Ascending aorta (tissue), 2 donors: ENCODE measurements around the gene MITF. TPM values are rescaled to one million over a fixed set of nuclear protein-coding genes. Genes with fewer than 3 reads are reported as not detected.

Experiments used
- DNase-seq, 2 donors: peaks; one replicate each; pipeline ENCODE4 v3.0.0-alpha.2; 2019; ENCODE audit warnings: low spot score in 2 of 2
- H3K27ac ChIP-seq, 2 donors: fragments of 200-600 bp; sonication (generic); one replicate each; pipeline ENCODE4 v1.5.1; 2016 to 2017; ENCODE audit warnings: mild to moderate bottlenecking in 1 of 2
- H3K27me3 ChIP-seq: fragments of 200-600 bp; sonication (generic); one replicate; pipeline ENCODE4 v1.5.1; 2017
- H3K36me3 ChIP-seq, 2 donors: fragments of 200-600 bp; sonication (generic); one replicate each; pipeline ENCODE4 v1.5.1; 2016
- H3K4me1 ChIP-seq, 2 donors: fragments of 200-600 bp; sonication (generic); one replicate each; pipeline ENCODE4 v1.5.1; 2016 to 2017; ENCODE audit warnings: mild to moderate bottlenecking in 1 of 2
- H3K4me3 ChIP-seq, 2 donors: fragments of 200-600 bp; sonication (generic); one replicate each; pipeline ENCODE4 v1.5.1; 2016 to 2017; ENCODE audit warnings: mild to moderate bottlenecking in 1 of 2
- H3K9me3 ChIP-seq, 2 donors: fragments of 200-600 bp; sonication (generic); one replicate each; pipeline ENCODE4 v1.5.1; 2016
- intact Hi-C: fragments of 100-400 bp; cut with DNase I; formaldehyde crosslinking; loops from one replicate; pipeline ENCODE4 v1.15.1; 2023
- total RNA-seq: library from RNA; depleted of rRNA; stranded (reverse); fragments of >200 nt; gene quantifications from one replicate; pipeline ENCODE4 v1.1.0, GENCODE V29; 2016
- TF ChIP-seq, protein P1 (sequence below), 3 experiments: fragments of 200-600 bp in 2 of 3; fragments of 450-650 bp in 1 of 3; sonication (generic) in 2 of 3; IDR thresholded peaks; one replicate each; pipeline ENCODE4 v1.5.1; 2016 to 2019; ENCODE audit warnings: antibody characterized with exemption in 3 of 3, mild to moderate bottlenecking in 1 of 3, moderate library complexity in 1 of 3

Gene MITF
- total RNA-seq, 1 donor from 2014 or later, result 27.4 TPM

DNA sequence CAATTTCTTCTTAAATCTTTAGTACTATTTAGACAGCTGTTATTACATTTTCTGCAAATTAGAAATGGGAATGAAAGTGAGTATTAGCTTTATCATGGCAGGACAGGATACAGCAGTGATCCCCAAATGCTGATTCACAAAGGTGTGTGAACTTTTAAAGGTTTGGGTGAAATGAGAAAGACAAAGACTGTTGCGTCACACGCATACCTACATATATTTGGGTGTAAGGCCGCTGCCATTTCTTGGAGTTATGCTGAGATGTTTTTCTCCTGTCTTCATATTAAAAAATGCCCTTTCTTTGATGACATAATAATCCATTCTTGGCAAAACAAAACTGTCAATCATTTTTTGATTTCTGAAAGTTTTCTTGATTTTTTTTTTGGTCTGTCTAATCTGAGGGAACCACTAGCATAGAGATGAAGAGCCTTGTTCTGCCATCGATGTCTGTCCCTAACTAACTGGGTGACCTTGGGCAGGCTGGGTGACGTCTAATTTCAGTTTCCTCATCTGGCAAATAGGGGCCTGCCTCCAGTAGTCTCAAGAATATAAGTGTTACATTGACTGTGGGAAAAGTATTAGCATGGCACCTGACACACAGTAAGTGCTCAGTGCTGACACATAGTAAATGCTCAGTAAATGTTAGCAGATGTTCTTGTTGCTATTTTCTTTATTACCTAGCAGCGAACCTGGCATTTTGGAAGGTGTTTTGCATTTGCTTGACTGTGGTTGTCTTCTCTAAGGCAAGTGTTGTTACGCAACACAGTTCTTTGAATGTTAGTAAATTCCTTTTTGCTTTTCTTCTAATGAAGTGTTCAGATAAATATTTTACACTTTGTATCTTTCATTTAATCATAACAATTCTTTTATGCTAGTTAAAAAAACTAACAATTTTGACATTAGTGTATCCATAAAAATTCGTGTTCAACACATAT is 5.0 kb downstream of the MITF start:
- H3K4me1 ChIP-seq, result peaks cover 12 to 44% of the 10 kb centered on the region in 2 donors
- intact Hi-C loops, result no loop called here
- H3K9me3 ChIP-seq, result no peaks in the 10 kb centered on the region
- H3K27ac ChIP-seq, result no peak overlapping the region
- no peak overlapping the region for H3K4me3 ChIP-seq
- H3K36me3 ChIP-seq, result no peaks in the 10 kb centered on the region
- TF ChIP-seq, protein P1, sequence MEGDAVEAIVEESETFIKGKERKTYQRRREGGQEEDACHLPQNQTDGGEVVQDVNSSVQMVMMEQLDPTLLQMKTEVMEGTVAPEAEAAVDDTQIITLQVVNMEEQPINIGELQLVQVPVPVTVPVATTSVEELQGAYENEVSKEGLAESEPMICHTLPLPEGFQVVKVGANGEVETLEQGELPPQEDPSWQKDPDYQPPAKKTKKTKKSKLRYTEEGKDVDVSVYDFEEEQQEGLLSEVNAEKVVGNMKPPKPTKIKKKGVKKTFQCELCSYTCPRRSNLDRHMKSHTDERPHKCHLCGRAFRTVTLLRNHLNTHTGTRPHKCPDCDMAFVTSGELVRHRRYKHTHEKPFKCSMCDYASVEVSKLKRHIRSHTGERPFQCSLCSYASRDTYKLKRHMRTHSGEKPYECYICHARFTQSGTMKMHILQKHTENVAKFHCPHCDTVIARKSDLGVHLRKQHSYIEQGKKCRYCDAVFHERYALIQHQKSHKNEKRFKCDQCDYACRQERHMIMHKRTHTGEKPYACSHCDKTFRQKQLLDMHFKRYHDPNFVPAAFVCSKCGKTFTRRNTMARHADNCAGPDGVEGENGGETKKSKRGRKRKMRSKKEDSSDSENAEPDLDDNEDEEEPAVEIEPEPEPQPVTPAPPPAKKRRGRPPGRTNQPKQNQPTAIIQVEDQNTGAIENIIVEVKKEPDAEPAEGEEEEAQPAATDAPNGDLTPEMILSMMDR (IDR thresholded peaks at IDR 0.05), result no peak
- DNase-seq, result no peak
- no peaks in the 10 kb centered on the region for H3K27me3 ChIP-seq

DNA sequence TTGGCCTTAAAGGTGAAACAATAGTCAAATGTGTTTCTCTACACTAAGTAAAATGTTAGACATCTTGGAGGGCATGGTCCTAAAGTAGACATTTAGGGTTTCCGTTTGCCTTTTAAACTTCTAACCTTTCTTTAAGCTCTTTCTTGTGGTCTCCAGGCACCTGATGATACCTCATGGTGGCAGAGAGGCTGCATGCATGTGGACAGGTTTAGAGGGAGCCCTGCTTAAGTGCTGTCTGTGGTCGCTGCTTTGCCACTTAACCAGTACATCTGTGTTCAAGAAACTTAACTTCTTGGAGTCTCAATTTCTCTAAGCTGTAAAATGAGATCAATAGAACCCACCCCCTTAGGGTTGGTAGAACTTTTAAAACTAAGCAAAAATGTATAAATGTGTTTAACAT is 6.2 kb downstream of the MITF start:
- intact Hi-C loops, result no loop called here
- Histone ChIP-seq H3K4me1 (peaks cover 12 to 49% of the 10 kb centered on the region in 2 donors), H3K27me3 (no peaks in the 10 kb centered on the region), H3K4me3 (peak overlapping the region in 1 of 2 donors; percentile 3), H3K27ac (peak overlapping the region in 1 of 2 donors; percentile 41), H3K36me3 (no peaks in the 10 kb centered on the region), H3K9me3 (no peaks in the 10 kb centered on the region)
- TF ChIP-seq, protein P1 (IDR thresholded peaks at IDR 0.05), result no peak
- no peak for DNase-seq

- peaks cover 10 to 43% of the 10 kb centered on the region in 2 donors for H3K4me1 ChIP-seq
- H3K27me3 ChIP-seq, result no peaks in the 10 kb centered on the region
- H3K36me3 ChIP-seq, result no peaks in the 10 kb centered on the region
- no peaks in the 10 kb centered on the region for H3K9me3 ChIP-seq
- DNase-seq, result no peak
- H3K4me3 ChIP-seq, result peak overlapping the region in 1 of 2 donors; percentile 3
- intact Hi-C loops, result no loop called here
- TF ChIP-seq, protein P1 (IDR thresholded peaks at IDR 0.05), result no peak
- H3K27ac ChIP-seq, result peak overlapping the region; percentile 39 to 41
Measured at GRCh38 chr3:69746119-69746518, 6.9 kb downstream of the MITF start.

DNA sequence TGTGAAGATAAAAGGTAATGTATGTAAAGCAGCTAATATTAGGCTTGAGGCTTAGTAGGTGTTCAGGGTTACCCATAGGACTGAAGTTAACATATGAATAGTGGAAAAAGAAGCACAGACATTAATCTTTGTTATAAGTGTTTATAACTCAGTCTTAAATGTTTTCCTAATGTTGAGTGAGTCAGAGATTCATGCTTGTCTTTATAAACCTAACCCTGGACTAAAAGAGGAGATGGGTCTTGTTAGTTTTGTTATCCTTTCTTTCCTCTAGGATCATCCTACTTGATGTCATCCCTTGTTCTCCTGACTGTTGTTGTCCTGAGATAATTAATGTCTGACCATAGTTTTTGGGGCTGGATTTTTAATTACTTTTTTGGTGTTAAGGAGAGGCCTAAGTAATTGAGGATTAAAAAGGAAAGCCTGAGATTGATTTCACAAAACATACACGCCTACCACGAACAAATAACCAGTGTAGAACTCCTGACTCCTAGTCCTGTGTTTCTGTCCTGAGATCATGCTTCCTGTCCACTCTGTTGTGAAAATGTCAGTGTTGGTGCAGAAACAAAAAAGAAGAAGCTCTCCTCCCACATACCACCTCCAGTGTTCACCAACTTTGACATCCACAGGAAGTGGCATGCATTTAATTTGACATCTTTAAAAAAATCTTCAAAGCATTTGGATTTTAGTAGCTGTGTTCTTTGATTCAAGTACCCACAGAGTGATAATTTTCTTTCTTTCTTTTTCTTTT is 8.4 kb downstream of the MITF start:
- TF ChIP-seq, protein P1 (IDR thresholded peaks at IDR 0.05), result no peak
- H3K4me3 ChIP-seq, result no peak overlapping the region
- DNase-seq, result no peak
- peaks cover 10 to 39% of the 10 kb centered on the region in 2 donors for H3K4me1 ChIP-seq
- peak overlapping the region; percentile 31 to 39 for H3K27ac ChIP-seq
- H3K9me3 ChIP-seq, result peaks cover 0 to 6% of the 10 kb centered on the region in 2 donors
- no peaks in the 10 kb centered on the region for H3K36me3 ChIP-seq
- intact Hi-C loops, result no loop called here
- H3K27me3 ChIP-seq, result no peaks in the 10 kb centered on the region

DNA sequence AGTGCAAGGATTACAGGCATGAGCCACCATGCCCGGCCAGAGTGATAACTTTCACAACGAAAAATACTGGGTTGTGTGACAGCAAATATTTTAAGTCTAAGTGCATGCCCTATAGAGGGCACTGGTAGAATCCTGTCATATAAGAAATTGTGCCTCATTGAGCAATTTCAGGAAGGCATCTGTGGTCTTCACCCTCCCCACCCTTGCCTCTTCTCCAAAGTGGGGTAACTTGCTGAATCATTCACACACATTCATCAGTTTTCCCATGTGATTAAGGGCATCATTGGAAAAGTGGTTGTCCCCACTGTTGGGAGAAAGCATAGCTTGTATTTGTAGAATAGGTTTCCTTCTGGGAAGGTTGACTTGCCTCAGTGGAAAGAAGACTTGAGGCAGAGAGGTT is 9.2 kb downstream of the MITF start:
- no peak for DNase-seq
- Histone ChIP-seq H3K27ac (peak overlapping the region in 1 of 2 donors; percentile 9), H3K27me3 (no peaks in the 10 kb centered on the region), H3K9me3 (peaks cover 0 to 10% of the 10 kb centered on the region in 2 donors), H3K4me1 (peaks cover 10 to 39% of the 10 kb centered on the region in 2 donors), H3K4me3 (no peak overlapping the region), H3K36me3 (no peaks in the 10 kb centered on the region)
- TF ChIP-seq, protein P1 (IDR thresholded peaks at IDR 0.05), result peak in 1 of 3 experiments; percentile 3
- intact Hi-C loops, result no loop called here
